ENCODE data around the gene RAB20. TPM values are rescaled to one million over a fixed set of nuclear protein-coding genes. Genes with fewer than 3 reads are reported as not detected.
"Not testable (repeated sequence)": the region's sequence is repeated elsewhere in the genome, so short reads cannot be mapped to it uniquely, and the experiment has no call there.

Gene RAB20
- total RNA-seq, 1 experiment from 2014 or later = 7.9 TPM

- no peak for TF ChIP-seq REST (IDR thresholded peaks at IDR 0.05; ENCODE audit: insufficient read depth in 1 of 2, low read depth in 2 of 2, low read length in 1 of 2)
- TF ChIP-seq SIN3A (IDR thresholded peaks at IDR 0.05; ENCODE audit: borderline replicate concordance, insufficient read depth, low read depth, low read length) = no peak
- TF ChIP-seq POLR2AphosphoS5 (IDR thresholded peaks at IDR 0.05; ENCODE audit: low read depth, low read length) = no peak
- no peak for TF ChIP-seq TCF7L2 (IDR thresholded peaks at IDR 0.05; ENCODE audit: low read depth, low read length)
- intact Hi-C loops (cut with micrococcal nuclease; ENCODE audit: unreplicated experiment) (no loop called here), in situ Hi-C loops (cut with HindIII; ENCODE audit: low pct_unique_long_range_greater_than_20kb, low sequenced_read_pairs) (no loop called here)
- ChIA-PET POLR2A (no interaction called here), CTCF (no interaction called here)
- Histone ChIP-seq H3K4me3 (ENCODE audit: low read depth in 2 of 2, low read length in 2 of 2) (no peak overlapping the region), H3K9me3 (ENCODE audit: control insufficient read depth, insufficient read depth, low read depth, low read length) (no peaks in the 10 kb centered on the region), H3K27me3 (ENCODE audit: control insufficient read depth, insufficient read depth, low read length) (no peaks in the 10 kb centered on the region), H3K27ac (ENCODE audit: low read length) (no peak overlapping the region), H3K4me1 (ENCODE audit: control insufficient read depth, insufficient read depth, low read length) (no peaks in the 10 kb centered on the region), H3K36me3 (ENCODE audit: control insufficient read depth, insufficient read depth, low read length) (no peaks in the 10 kb centered on the region)
- ATAC-seq (no peak), DNase-seq (ENCODE audit: low read depth, low spot score) (no peak)
- no TSS peak for BruUV-seq (replicated peaks)
Observed at GRCh38 chr13:110498765-110499164, 62.8 kb downstream of the RAB20 start.

- H3K36me3 ChIP-seq (ENCODE audit: control insufficient read depth, insufficient read depth, low read length) = no peaks in the 10 kb centered on the region
- POLR2A ChIA-PET = no interaction called here
Observed at GRCh38 chr13:110498327-110498726, 63.2 kb downstream of the RAB20 start.

GRCh38 chr13:110497896-110498295 lies 63.6 kb downstream of the RAB20 start:
- H3K27me3 ChIP-seq (ENCODE audit: control insufficient read depth, insufficient read depth, low read length); intact Hi-C loops (cut with micrococcal nuclease; ENCODE audit: unreplicated experiment); BruUV-seq (replicated peaks); H3K9me3 ChIP-seq (ENCODE audit: control insufficient read depth, insufficient read depth, low read depth, low read length); CTCF ChIA-PET; DNase-seq (ENCODE audit: low read depth, low spot score); H3K4me1 ChIP-seq (ENCODE audit: control insufficient read depth, insufficient read depth, low read length); in situ Hi-C loops (cut with HindIII; ENCODE audit: low pct_unique_long_range_greater_than_20kb, low sequenced_read_pairs); ATAC-seq; H3K36me3 ChIP-seq (ENCODE audit: control insufficient read depth, insufficient read depth, low read length); H3K27ac ChIP-seq (ENCODE audit: low read length); POLR2A ChIA-PET; H3K4me3 ChIP-seq (ENCODE audit: low read depth in 2 of 2, low read length in 2 of 2): not testable (repeated sequence)

More at GRCh38 chr13:110498327-110498726, 63.2 kb downstream of the RAB20 start:
- ATAC-seq (no peak), DNase-seq (ENCODE audit: low read depth, low spot score) (no peak)
- CTCF ChIA-PET = no interaction called here
- no peaks in the 10 kb centered on the region for H3K27me3 ChIP-seq (ENCODE audit: control insufficient read depth, insufficient read depth, low read length)
- H3K4me3 ChIP-seq (ENCODE audit: low read depth in 2 of 2, low read length in 2 of 2) = no peak overlapping the region
- BruUV-seq (replicated peaks) = no TSS peak
- no peaks in the 10 kb centered on the region for H3K4me1 ChIP-seq (ENCODE audit: control insufficient read depth, insufficient read depth, low read length)
- intact Hi-C loops (cut with micrococcal nuclease; ENCODE audit: unreplicated experiment) = no loop called here
- in situ Hi-C loops (cut with HindIII; ENCODE audit: low pct_unique_long_range_greater_than_20kb, low sequenced_read_pairs) = no loop called here
- H3K27ac ChIP-seq (ENCODE audit: low read length) = no peak overlapping the region
- no peak for TF ChIP-seq POLR2AphosphoS5 (IDR thresholded peaks at IDR 0.05; ENCODE audit: low read depth, low read length)
- TF ChIP-seq REST (IDR thresholded peaks at IDR 0.05; ENCODE audit: insufficient read depth in 1 of 2, low read depth in 2 of 2, low read length in 1 of 2) = no peak
- TF ChIP-seq CTCF (IDR thresholded peaks at IDR 0.05) = no peak
- no peak for TF ChIP-seq SIN3A (IDR thresholded peaks at IDR 0.05; ENCODE audit: borderline replicate concordance, insufficient read depth, low read depth, low read length)
- no peak for TF ChIP-seq TCF7L2 (IDR thresholded peaks at IDR 0.05; ENCODE audit: low read depth, low read length)
- H3K9me3 ChIP-seq (ENCODE audit: control insufficient read depth, insufficient read depth, low read depth, low read length) = no peaks in the 10 kb centered on the region
